ENCODE data around the gene ETFB.

Gene ETFB

DNA sequence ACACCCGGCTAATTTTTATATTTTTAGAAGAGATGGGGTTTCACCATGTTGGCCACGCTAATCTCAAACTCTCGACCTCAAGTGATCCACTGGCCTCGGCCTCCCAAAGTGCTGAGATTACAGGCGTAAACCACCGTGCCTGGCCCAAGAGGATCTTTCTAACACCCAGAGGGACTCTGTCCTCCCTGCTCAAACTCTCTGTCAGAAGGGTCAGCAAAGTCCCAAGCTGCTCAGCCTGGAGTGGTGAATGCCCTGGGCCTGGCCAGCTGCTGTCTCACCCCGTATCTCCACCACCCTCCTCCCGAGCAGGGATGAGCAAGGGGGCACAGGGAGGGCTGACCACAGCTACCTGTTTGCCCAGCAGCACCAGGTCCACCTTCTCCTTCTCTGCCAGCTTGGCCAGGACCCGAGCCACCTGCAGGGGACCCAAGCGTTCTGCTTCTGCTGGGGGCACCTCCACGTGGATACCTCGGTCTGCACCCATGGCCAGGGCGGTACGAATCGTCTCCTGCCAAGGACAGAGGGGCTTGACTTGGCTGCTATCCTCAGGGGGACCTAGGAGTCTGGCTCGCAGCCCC, 13.3 kb downstream of the ETFB start:
- DNase-seq (ENCODE audit: extremely low read depth in 1 of 2, low read depth in 1 of 2): no peak

DNA sequence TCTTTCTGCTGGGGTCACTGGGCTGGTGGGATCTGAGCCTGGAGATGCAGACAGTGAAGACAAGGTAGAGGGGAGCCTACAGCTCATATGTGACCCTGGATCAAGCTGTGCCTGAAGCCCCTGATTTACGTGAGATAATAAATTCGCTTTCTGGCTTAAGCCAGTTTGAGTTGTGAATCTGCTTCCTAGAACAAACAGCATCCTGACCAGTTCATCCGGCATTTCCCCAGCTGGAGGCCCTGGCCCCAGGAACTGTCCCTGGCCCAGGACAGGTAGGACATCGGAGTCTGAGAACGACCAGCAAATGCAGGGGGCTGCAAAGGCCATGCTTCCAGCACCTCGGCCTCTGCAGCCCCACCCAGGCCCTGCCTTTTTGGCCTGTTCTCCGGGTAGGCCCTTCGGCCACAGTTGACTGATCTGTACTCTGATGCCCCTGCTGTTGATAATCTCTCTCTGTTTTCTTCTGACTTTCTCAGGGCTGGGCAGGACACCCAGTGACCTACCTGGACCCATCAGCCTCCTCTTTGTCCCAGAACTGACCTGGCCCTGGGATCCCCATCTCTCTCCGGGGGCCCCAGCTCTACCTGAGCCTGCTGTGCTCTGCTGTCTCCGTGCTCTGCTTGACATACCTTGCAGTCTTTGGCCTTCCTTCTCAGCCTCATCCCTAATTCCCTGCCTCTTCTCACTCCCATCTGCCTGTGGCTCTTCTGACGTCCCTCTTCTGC, 14.8 kb downstream of the ETFB start:
- no peak for DNase-seq (ENCODE audit: extremely low read depth in 1 of 2, low read depth in 1 of 2)

DNA sequence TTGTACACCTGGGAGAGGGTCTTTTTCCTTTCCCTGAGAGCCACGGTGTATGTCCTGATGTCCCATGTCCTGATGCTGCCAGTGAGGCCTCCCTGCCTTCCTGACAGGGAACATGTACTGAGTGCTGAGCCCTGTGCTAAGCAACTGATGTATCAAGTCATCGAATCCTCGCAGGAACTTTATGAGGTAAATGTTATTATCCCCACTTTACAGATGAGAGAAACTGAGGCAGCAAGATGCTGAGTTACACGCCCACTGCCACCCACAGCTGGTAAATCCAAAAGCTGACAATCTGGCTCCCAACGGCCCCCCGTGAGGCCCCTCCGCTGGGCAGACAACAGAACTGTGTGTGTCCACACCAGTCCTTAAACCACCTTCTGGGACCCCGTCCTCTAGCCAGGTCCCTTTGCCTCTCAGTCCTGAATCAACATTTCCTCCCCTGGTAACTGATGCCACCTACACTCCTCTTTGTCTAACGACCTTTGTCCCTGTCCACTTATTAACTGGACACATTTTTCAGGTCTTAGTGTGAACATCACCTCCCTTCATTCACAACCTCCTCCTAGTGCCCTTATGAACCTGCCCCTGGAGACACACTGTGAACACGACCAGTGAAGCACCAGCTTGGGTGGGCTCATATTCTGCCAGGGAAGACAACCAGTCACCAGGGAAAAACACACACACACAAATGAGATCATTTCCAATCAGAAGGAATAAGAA, 18.8 kb downstream of the ETFB start:
- no peak for DNase-seq (ENCODE audit: extremely low read depth in 1 of 2, low read depth in 1 of 2)

DNA sequence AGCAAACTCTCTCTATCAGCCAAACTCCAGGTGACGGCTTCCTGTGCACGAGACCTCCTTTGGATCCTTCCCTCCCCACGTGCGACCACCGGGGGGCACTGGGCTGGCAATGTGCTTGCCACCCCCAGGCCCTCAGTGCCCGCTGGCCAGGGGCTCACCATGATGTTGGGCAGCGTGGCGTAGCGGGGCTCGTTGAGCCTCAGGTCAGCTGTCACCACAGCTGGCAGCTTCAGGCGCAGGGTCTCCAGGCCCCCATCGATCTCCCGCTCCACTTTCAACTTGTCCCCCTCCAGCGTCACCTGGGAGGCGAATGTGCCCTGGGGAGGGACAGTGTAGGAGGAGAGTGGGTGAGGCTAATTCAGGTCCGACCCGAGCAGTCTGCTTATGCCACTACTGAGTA, 19.4 kb downstream of the ETFB start:
- DNase-seq (ENCODE audit: extremely low read depth in 1 of 2, low read depth in 1 of 2): no peak

DNA sequence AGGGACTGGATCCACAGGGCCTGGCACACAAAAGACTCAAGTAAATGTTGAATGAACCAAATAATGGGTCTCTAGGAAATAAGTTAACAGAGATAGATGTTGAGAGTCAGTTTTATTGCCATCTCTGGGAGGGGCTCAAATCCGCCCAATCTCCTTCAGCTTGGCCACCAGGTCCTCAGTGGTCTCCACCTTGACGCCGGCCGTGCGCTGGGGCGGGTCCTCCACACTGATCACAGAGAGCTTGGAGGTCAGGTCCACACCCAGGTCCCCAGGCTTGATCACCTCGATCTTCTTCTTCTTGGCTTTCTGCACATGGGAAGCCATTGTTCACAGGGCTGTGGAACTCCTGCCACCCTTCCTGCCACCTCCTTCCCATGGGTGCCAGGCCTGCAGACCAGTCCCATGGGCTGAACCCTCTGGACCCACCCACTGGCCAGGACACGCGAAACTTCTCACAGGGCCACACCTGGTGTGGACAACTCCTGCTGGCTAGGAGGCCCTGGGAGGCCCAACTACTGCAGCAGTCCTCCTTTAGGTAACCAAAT, 21.0 kb downstream of the ETFB start:
- DNase-seq (ENCODE audit: extremely low read depth in 1 of 2, low read depth in 1 of 2): no peak

DNA sequence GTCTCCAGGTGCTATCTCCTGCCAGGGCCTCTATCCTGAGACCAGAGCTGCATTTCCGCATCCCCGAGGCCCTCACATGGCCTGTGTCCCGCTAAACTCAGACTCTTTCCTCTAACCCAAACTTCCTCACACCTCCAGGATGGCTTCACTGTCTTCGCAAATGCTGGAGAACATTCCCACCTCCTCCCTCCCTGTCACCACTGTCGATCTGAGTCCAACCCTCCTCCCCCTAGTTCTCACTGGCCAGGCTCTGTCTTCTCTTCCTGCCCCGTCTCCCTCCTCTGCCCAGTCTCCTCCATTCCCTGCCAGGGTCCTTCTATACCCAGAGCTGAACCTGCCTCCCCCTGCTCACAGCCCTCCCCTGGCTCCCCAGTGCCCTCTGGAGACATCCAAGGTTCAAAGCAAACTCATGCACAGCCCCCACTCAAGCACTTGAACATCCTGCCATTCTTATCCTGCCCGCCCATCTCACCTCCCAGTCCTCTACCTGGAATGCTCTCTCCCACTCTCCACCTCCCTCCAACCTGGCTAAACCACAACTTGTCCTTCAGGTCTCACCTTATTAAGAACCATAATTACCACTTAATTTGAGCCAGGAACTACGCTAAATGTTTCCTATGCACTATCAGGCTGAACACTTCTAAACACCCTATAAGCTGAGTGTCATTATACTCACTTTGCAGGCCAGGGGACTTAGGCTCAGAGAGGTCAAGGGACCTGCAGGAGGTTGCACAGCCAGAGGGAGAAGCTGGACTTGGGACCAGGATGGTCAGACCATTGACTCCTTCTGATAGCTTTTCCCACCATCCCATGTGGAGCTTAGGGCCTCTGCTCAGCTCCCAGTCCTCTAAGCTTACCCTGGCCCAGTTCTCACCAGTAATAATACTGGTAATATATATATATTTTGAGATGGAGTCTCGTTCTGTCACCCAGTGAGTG, 23.3 kb downstream of the ETFB start:
- no peak for DNase-seq (ENCODE audit: extremely low read depth in 1 of 2, low read depth in 1 of 2)

DNA sequence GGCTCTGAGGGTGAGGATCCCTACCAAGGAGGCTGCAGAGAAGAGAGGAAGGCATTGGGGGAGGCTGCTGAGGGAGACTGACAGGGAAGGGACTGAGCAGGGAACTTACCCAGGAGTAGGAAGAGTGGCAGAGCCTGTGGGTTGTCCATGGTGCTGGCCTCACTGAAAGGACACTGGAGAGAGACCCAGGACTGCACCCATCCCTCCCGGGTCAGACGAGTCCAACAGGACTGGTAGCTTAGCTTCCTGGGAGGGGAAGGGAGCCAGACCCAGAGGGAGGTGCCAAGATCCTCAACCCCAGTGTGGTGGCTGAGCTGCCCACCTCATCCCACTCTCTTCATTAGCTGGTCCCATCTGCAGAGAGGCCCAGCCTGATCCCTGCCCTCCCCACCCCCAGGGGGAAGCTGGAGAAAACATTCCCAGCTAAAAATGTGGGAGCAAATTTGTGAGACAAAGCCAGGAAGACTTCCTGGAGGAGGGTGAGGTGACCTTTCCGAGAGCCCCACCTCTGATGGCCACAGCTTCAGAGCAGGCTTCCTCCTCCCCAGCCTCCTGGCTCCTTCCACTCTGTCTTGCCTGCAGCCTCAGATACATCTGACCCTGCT, 24.1 kb downstream of the ETFB start, which contains the start of gene VSIG10L:
TSS of gene VSIG10L (minus strand) at position 164 of the 605 bp plus-strand sequence. CDS start at position 149, 15 bp downstream.
- DNase-seq (ENCODE audit: extremely low read depth in 1 of 2, low read depth in 1 of 2): no peak

DNA sequence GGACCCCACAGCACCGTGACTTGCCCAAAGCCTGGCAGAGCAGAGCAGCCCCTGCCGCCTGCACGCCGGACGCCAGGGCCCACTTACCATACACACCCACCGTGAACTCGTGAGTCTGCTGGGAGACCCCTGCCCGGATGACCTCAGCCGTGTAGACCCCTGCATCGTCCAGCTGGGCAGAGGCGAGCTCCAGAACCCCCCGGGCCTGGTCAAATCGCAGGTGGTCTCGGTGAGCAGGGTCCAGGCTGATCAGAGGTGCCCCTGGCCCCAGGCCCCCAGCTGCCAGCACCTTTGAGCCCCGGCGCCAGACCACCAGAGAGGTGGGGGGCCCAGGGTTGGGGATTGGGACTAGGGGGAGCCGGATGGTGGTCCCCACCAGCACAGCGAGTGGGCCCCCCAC, 25.1 kb downstream of the ETFB start:
- DNase-seq (ENCODE audit: extremely low read depth in 1 of 2, low read depth in 1 of 2): no peak

DNA sequence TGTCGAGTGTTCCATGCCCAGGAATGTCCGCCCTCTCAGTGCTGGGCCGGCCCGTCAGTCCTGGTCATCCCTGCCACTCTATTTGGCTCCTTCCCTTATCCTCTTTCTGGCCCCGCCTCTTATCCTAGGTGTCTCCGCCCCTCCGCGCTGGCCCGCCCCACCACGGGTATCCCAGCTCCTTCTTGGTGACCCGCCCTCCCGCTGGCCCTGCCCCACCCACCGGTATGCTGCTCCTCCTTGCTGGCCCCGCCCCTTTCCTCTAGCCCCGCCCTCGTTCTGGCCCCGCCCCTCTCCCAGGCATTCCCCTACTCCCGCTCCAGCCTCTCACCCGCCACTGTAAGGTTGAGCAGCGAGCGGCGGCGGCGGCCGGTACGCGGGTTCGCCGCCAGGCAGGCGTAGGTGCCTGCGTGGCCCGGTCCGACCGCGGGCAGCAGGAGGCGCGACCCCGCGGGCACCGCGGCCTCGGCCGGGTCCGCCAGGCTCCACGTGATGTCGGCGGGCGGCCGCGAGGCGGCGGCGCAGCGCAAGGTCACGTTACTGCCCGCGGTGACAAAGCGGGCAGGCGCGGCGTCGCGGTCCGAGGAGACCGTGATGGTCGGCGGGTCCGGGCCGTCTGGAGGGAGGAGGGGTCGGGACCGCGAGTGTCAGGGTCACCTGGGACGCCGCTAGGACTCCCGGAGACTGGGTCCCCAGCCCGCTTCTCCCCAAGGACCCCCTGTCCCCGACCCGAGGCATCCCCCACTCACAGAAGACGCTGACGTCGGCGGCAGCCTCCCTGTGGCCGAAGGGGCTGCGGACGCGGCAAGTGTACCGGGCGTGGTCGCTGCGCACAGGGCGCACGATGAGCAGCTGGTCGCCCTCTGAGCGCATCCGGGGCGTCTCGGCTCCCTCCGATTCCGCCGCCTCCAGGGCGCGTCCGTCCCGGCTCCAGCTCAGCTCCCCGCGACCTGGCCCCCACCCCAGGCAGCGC, 26.2 kb downstream of the ETFB start:
- DNase-seq (ENCODE audit: extremely low read depth in 1 of 2, low read depth in 1 of 2): peak; percentile 91 to 98

DNA sequence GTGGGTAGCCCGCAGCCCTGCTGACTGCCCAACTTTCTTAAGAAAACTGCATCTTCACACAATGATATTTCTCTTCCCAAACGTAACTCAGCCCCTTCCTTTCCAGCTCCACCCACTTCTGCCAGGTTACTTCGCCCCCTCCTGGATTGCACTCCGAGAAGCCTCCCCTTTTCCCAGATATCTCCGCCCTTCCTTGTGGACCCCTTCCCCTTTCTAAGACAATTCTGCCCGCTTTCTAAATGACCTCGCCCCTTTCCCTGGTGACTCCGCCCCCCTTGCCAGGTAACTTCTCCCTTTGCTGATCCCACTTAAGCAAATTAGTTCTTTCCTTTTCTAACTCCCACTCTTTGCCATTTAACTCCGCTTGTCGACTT, 26.9 kb downstream of the ETFB start:
- no peak for DNase-seq (ENCODE audit: extremely low read depth in 1 of 2, low read depth in 1 of 2)

DNA sequence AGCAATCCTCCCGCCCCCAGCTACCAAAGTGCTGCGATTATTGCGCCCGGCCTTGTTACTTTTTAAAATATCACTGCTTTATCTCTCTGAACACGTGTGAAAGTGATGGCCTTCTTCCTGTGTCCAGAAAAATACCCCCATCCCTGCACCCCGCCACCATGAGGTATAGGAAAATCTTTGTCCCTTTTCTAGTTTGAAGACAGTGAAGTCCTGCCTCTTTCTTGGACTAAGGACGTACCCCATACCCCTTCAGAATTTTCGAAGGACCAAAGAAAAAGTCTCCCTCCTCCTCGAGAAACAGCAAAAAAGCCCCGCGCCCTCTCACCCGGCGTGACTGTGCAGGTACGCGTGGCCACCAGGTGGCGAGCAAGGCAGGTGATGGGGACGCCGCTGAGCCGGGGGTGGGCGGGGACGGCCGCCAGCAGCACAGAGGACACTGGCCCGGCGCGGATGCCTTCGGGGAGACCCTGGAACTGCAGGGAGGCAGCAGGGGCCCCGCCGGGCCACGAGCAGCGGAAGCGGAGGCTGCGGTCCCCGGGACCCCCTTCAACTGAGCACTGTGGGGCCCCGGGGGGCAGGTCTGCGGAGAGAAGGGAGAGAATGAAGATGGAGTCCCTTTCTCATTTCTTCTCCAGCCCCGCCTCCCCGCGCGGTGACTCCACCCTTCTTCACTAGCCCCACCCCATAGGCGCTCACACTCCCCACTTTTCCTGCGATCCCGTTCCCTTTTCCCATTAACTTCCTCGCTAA, 27.4 kb downstream of the ETFB start:
- DNase-seq (ENCODE audit: extremely low read depth in 1 of 2, low read depth in 1 of 2): peak; percentile 80 to 83

DNA sequence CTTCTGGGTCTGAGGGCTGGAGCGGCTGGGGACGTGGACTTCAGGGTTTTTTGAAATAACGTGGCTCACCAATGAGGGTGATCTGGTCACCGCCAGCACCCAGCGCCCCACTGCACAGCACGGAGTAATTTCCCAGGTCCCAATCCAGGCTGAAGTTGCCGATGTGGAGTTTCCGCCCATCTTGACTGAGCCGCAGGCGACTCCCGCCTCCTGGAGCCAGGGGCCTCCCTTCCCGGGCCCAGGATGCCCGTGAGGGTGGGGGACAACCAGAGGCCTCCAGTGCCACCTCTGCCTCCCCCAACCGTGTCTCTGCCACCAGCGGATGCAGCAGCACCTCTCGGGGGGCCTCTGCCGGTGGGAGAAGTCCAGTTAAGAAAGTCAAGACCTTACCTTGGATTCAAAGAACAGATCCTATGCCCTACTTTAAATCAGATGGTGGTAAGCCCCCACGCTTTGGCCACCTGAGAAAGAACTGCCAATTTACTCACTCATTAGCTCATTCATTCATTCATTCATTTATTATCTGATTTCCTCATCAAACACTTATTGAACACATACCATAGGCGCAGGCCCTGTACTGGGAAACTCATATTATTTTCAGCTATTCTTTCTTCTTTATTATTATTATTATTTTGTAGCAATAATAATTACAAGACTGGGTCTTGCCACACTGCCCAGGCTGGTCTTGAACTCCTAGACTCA, 28.2 kb downstream of the ETFB start:
- no peak for DNase-seq (ENCODE audit: extremely low read depth in 1 of 2, low read depth in 1 of 2)

DNA sequence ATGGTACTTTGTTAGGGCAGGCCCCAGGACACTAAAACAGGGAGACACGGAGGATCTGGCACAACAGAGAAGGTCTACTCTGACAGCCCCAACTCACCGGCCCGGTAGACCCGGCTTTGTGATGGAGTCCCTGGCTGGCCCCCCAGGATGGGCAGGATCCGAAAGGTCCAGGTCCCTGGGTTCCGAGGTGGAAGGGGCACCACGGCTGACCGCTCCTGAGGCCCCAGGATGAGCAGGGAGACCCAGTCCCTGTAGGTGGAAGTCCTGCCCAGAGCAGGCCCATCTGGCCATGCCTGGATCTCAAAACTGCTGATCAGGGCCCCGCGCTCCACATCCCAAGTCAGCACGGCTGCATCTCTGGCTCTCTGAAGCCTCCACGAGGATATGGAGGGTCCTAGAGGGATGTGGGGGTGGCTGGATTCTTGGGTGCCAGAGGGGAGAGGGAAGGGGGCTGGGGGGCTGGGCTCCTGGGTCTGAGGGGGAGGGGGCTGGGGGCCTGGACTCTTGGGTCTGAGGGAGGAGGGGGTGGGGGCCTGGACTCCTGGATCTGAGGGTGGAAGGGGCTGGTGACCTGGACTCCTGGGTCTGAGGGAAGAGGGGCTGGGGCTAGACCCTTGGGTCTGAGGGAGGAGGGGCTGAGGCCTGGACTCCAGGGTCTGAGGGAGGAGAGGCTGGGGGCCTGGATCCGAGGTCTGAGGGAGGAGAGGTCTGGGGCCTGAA, 28.9 kb downstream of the ETFB start:
- DNase-seq (ENCODE audit: extremely low read depth in 1 of 2, low read depth in 1 of 2): no peak

DNA sequence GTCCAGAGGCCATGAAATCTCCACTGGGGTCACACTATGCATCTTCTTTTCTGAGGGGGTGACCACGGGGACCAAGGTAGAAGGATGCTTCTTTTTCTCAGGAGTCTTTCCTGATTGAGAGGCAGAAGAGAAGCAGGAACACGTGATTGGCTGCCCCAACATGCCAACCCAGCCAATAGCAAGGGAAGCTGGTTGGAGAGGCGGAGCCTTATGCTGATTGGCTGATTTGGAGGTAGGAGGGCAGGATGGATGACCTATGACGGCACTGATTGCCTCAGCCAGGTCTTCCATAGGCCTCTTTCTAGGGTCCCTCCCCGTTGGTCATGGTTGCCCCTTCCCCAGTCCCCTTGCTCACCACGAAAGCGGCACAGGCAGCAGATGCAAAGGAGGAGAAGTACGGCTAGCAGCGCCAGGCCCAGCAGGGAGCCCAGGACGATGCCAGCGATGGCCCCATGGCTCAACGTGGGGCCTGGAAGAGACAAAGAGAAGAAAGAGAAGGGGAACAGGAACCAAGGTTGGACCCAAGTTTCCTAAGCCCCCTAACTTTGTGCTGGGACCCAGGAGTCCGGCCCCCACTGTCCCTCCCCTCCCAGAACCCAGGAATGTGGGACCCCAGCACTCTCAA, 32.2 kb downstream of the ETFB start:
- peak in 1 of 2 donors; percentile 29 for DNase-seq (ENCODE audit: extremely low read depth in 1 of 2, low read depth in 1 of 2)

DNA sequence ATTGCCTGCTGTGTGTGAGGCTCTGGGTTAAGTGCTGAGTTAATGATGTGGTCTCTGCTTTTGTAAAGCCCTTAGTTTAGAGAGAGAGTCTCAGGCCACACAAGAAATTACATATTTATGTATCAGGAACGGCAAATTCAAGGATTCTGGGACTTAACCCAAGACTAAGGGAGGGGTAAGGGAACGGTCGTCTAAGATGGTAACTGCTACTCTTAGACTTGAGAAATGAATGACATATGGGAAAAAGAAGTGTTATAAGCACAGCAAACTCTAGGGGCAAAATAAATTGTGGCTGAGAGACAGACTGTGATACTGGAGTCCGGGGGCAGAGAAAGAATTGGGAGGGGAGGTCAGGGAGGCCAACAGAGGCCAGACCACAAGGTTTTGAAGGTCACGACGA, 34.5 kb downstream of the ETFB start:
- DNase-seq (ENCODE audit: extremely low read depth in 1 of 2, low read depth in 1 of 2): no peak

DNA sequence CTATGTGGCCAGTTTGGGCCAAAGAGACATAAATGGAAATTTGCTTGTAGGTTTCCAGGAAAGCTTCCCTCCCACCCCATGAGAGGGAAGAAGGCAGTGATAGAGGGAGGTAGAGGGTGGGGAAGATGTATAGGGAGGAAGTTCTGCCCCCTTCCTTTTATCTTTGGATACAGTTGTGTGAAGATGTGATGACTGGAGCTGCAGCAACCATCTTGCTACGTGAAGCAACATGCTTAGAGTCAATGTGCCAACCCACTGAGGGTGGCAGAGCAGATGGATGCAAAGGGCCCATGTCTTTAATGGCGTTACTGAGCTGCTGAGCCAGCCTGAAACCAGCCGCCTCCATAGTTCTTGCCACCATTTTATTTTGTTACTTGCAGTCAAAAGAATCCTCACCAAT, 35.0 kb downstream of the ETFB start:
- no peak for DNase-seq (ENCODE audit: extremely low read depth in 1 of 2, low read depth in 1 of 2)

DNA sequence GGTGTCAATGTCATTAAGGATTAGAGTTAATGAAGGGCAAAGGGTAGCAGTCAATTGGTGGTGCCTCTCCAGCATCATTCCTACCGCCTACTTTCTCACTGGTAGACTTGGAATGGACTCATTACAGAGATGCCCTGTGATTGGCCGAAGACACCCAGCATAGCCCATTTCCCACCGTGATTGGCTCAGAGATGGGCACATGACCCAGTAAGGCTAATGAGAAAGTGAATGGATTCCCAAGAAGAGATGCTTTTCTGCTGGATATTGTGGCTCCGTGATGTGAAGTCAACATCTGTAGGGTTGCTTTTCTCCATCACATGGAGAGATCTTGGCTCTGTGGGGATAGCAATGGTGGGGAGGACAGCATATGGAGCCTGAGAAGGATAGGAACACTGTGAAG, 35.8 kb downstream of the ETFB start:
- DNase-seq (ENCODE audit: extremely low read depth in 1 of 2, low read depth in 1 of 2): no peak
